GM19467 (cell line): ENCODE measurements around the gene TTLL3.

ENCODE experiments used
- ATAC-seq: cut with Tn5 transposase; IDR thresholded peaks from one replicate; pipeline ENCODE4 v1.9.1; 2021; ENCODE audit warnings: mild to moderate bottlenecking, moderate library complexity; ENCODE audit not compliant: unreplicated experiment

TTLL3 gene

DNA sequence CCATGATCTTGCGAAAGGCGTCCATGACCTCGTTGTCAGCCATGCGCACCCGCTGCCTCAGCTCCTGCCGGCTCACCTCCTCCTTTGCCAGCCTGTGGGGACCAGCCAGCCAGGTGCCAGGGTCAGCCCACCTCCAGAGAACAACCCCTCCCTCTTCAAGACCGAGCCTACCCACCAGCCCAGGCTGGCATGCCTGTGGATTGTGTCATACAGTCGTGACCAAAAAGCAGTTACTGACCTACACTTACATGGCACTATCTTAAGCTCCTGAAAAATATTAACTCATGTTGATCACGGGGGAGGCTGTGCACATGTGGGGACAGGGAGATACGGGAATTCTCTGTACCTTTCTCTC, 29.6 kb upstream of the TTLL3 start:
- ATAC-seq: no peak

- ATAC-seq: no peak
Measured at GRCh38 chr3:9780910-9781309, 29.2 kb upstream of the TTLL3 start.

GRCh38 chr3:9781551-9781950, 28.5 kb upstream of the TTLL3 start:
- ATAC-seq: no peak

DNA sequence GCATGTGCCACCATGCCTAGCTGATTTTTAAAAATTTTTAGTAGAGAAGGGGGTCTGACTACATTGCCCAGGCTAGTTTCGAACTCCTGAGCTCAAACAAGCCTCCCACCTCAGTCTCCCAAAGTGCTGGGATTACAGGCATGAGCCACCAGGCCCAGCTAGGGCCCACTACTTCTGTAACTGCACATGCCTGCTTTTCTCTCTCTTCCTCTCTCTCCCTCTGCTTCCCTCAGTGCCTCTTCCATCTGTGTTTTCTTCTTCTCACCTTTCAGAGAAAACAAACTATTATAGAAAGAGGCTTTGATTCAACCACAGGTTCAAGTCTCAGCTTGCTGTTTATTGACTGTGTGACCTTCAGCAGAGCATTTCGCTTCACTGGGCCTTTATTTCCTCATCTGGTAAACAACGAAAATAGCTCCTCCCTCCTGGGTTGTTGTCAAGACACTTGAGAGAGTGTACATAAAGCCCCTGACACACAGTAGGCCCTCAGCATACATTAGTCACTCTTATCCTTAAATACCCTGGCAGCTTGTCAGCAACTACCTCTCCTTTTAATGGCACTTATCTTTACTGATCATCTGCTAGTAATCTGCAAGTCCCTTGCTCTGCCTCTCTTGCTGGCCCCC, 28.0 kb upstream of the TTLL3 start:
- ATAC-seq: no peak

- ATAC-seq: no peak
Measured at GRCh38 chr3:9782770-9783169, 27.3 kb upstream of the TTLL3 start.

- ATAC-seq: no peak
Measured at GRCh38 chr3:9783954-9784353, 26.1 kb upstream of the TTLL3 start.

- no peak for ATAC-seq
Measured at GRCh38 chr3:9784965-9785364, 25.1 kb upstream of the TTLL3 start.

DNA sequence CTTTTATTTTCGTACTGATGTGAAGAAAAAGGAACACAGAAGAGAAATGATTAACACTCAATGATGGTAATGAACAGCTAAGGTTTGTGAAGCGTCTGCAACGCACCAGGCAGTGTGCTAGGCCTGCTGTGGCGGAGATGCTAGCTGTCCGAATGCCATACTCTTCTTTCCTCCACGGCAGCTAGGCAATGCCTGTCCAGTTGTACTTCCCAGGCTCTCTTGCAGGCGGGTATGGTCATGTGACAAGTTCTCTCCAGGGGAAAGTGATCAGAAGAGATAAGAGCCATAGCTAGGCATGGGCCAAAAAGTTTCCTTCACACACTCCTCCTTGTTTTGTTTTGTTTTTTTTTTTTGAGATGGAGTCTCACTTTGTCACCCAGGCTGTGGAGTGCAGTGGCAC, 24.5 kb upstream of the TTLL3 start:
- ATAC-seq: no peak

GRCh38 chr3:9786209-9786739, 23.8 kb upstream of the TTLL3 start:
- ATAC-seq: no peak

- no peak for ATAC-seq
Measured at GRCh38 chr3:9786825-9787669, 23.0 kb upstream of the TTLL3 start.

DNA sequence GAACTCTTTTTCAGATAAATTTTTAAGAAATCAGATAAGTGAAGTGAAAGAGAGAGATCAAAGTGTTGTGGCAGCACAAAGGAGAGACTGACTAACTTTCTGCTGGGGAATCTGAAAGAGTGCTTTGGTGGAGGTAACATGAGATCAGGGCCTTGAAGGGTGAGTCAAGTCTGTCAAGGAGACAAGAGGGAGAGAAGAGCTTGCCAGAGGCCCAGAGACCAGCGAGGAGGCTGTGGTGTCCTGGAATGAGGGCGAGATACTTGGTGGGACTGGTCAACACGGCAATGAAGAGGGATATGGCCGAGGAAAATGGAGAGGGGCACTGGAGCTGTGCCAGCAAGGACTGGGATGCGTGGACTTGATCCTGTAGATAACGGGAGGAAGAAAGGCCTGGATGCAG, 22.3 kb upstream of the TTLL3 start:
- ATAC-seq: no peak

DNA sequence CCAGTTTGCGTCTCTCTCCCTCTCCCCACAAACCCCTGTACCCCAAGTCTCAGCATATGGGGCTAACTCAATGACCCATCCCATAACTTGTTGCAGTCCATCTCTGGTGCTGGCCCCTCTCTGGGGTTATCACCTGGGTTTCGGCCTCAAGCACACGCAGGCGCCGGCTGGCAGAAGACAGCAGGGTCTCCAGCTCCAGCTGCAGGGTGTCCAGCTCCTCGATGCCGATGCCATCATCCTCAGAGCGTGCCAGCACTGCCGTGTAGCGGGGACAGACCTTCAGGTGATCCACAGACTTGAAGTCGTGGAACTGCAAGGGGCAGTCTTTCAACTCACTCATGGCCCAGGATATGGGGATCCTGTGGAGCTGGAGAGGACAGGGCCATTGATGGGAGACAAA, 18.9 kb upstream of the TTLL3 start:
- no peak for ATAC-seq

DNA sequence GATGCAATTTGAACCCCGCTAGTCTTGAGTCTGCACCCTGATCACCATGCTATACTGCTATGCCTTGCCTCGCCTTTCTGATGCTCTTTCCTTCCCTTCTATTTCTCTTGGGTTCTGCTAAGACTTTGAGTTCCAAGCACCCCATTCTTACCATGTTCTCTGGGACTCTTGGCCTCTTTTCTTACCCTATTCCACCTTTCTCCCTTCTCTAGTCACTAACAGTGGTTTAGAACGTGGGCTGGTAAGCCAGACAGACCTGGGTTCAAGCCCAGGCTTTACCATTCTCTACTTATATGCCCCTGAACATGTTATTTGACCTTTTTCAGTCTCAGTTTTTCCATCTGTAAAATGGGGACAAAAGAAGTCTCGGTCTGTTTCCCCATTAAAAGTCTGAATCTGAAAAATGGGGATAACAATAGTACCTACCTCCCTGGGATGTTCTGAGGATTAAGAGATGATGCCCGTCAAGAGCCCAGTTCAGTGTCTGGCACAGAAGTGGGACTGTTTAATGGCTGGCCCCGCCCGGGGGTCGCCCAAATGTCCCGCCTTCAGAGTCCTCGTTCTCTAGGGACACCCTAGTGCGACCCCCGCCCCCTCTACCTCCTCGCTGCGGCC, 18.2 kb upstream of the TTLL3 start:
- ATAC-seq: no peak

DNA sequence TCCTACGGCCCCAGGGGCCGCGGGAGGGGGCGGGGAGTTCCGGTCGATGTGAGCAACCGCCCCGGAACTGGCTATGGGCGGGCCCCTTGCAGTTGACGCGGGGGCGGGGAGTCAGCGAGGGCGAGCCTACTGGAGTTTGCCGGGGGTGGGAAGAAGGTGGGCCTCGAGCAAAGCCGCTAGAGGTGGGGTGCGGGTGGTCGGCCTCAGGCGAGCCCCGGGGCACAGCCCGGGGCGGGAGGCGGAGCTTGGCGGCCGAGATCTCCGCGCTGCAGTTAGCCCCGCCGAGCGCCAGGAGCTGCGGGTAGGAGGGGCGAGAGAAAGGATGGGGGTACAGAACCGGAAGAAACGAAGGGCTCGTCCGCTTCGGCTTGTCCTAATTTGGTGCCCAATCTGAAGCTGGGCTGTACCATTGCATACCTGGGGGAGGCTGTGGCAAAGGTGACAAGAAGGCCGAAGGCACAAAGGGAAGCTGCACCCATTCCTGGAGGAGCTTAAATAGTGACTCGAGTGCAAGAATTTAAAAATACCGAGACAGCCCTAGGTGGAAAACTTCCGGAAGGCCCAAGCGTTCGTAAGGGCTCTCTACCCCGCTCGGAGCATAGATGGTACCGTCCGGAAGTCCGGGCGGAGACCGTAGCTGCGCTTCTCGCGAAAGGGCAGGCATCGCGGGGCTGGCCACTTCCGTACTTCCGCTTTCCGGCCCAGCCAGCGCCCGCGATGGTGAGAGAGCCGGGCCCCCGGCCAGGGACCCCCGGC, 17.5 kb upstream of the TTLL3 start, which contains the start of the genes ARPC4 and TADA3:
Gene ARPC4, plus strand, starts transcription at position 678 of the 756 bp plus-strand sequence. Its CDS starts 40 bp downstream, at position 718.
Gene TADA3, minus strand, starts transcription at position 69 of the 756 bp plus-strand sequence. CDS start 1,007 bp downstream, outside the sequence.
- peak; percentile 74 for ATAC-seq

GRCh38 chr3:9793161-9793781, 16.8 kb upstream of the TTLL3 start:
- no peak for ATAC-seq

- no peak for ATAC-seq
Measured at GRCh38 chr3:9794400-9794799, 15.7 kb upstream of the TTLL3 start.

GRCh38 chr3:9795207-9795606, 14.9 kb upstream of the TTLL3 start:
- ATAC-seq: no peak

DNA sequence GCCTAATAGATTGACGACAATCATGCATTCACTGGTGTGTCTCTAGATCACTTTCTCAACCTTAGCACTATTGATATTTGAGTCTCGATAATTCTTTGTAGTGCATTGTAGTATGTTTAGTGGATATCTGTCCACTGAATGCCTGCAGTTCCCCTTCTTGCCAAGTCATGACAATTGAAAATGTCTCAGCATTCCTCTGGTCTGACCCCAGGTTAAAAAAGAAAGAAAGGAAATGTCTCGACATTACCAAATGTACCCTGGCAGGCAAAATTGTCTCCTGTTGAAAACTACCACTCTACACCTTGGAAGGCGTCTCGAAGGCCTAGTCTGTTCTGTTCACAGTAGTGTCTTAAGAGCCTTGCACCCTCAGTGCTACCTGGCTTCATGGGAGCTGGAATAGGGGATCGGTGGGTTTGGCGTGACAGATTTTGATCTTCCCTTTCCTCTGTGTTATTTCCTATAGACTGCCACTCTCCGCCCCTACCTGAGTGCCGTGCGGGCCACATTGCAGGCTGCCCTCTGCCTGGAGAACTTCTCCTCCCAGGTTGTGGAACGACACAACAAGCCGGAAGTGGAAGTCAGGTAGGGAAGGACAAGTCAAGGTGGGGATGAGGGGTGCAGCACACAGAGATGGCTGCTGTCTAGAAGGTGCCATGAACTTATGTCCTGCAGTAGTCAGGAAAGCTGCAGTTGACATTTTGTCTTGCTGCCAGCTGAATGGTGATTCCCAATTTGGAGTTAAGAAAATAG, 12.7 kb upstream of the TTLL3 start:
- ATAC-seq: no peak

- no peak for ATAC-seq
Measured at GRCh38 chr3:9800529-9800928, 9.5 kb upstream of the TTLL3 start.

- ATAC-seq: no peak
Measured at GRCh38 chr3:9803494-9803893, 6.6 kb upstream of the TTLL3 start.
